Activated CD4-positive, CD25-positive, alpha-beta regulatory T cell (primary cell): ENCODE data around the gene HLA-DPA1.
"Not testable (repeated sequence)": the region's sequence is repeated elsewhere in the genome, so short reads cannot be mapped to it uniquely, and the experiment has no call there.

ENCODE experiments used
- DNase-seq, 4 experiments: peaks; one replicate each; lab custom pipeline; 2025; lab: John Stamatoyannopoulos, UW

The HLA-DPA1 gene

DNA sequence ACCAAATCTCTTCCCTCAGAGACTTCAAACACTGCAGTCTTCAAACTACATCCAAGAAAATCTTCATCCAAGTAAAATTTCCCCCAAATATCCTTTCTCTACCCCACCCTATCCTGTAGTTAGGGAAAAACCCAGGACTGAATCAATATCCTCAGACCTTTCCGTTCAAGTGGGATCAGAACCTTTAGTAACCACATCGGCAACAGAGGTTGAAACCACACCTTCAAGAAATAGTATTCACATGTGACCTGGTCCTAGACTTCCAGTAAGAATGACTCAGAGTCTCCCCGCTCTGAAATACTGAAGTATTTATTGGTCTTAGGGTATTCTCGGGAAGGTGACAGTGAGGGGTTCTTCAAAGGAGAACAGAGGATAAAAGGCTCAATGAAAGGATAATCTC is 8.7 kb downstream of the HLA-DPA1 start:
- DNase-seq, result no peak

DNA sequence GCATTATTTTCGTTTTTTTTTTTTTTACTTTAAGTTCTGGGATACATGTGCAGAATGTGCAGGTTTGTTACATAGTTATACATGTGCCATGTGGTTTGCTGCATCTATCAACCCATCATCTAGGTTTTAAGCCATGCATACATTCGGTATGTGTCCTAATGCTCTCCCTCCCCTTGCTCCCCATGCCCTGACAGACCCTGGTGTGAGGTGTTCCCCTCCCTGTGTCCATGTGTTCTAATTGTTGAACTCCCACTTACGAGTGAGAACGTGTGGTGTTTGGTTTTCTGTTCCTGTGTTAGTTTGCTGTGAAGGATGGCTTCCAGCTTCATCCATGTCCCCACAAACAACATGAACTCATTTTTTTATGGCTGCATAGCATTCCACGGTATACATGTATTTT is 10.0 kb downstream of the HLA-DPA1 start:
- not testable (repeated sequence) for DNase-seq

DNA sequence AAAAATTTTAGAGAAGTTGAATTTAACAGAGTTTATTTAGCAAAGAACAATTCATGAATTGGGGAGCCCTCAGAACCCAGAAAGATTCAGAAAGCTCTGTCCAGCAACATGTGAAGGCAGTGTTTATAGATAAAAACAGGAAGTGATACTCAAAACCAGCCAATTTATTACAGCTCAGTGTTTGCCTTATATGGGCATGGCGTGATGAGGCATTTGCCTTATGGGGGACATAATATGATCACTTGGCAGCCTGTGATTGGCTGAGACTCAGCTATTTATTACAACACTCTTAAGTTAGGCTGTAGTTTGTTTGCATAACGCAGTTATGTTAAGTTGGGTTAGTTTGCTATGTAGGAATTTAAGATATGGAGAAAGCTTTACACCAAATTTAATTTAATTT is 11.5 kb downstream of the HLA-DPA1 start:
- no peak for DNase-seq

DNA sequence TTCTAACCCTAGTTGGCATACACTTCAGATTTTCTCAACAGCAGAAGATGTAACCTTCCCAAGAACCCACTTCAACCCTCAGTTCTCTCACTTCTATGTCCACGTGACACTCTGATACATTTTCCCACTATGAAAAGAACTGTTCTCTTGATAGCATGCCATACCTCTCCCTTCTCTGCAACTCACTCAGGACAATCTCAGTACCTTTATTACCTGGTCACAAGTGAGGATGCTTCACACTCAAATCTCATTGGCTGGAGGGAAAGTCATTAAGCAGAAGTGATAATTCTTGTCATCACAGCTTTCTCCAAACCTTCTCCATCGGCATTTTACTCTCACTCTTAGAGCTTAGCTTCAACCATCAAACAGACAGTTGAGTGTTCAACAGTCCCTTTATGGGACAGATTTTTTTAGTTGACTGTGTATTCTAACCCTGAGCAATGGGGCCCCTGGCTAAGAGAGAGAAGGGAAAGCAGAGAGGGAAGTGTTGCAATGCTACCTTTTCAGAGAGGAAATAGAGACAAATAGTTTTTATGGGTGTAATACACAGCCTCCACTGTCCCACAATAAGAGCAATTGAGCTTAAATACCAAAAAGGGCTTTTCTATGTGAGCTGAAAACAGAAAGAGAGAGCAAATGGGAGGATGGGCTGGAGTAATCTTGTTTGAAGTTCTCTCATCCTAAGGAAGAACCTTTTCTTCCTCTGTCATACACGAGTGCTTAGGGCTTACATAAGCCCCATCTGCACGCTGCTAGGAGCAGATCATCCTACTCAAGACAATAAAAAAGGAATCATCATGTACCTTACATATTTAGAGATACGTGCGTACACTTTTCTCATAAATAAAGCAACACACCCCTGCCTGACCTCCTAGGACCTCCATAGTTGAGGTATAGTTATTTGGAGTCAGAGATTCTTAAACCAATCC is 16.0 kb downstream of the HLA-DPA1 start:
- no peak for DNase-seq

DNA sequence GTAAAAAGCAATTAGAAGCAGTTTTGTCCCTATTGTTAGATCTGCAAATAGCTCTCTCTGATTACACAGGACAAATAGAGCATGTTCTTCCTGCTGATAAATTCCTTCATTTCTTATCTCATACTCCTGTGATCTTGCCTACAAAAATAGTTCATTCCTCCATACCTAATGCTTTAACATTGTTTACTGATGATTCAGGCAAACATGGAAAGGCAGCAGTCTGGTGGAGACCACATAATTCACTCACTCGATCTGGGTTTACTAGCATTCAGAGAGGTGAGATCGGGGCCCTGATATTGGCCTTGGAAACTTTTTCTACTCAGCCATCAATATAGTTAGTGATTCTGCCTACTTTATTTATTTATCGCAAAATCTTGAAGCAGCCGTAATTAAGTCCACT is 20.2 kb downstream of the HLA-DPA1 start:
- DNase-seq, result no peak

DNA sequence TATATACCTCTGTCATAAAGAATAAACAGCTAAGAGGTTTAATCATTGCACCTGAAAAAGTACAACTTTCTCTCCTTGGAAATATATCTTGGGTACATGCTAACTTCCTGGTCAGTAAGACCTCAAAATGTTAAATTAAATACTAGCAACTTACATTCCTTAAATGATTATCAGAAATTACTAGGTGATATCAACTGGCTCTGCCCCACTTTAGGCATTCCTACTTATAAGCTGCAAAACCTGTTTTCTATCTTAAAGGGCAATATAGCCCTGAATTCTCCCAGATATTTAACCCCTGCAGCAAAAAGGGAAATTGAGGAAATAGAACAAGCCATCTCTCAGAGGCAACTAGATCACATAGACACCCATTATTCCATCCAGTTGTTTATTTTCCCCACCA is 20.8 kb downstream of the HLA-DPA1 start:
- DNase-seq, result no peak

DNA sequence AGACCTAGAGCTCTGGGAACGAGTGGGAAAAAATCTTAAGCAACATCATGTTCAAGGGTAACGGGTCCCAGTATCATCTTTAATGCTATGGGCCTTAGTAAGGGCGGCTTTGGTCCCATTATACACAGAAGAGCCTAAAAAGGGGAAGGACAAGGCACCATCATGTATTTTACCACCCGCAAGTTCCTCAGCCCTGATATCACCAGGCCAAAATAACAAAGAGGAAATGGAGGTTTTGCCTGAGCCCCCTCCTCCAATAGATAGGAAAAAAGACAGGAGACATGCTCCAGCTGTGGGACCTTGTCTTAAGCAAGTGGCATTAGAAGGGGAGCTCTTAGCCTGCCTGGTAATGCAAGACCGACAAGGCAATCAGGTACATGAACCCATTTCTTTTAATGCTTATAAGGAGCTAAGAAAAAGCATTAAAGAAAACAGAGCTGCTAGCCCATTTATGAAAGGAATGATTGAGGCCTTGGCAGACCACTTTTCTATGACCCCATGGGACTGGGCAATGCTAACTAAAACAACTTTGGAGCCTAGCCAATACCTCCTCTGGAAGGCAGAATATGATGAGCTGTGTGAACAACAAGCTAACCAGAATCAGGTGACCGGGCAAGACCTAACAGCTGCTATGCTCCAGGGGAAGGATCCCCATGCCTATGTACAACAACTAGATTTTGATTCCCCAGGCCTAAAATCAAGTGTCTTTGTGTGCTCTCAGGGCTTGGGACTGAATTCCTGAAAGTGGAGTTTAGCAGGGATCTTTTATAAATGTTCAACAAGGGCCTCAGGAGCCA is 23.2 kb downstream of the HLA-DPA1 start:
- DNase-seq, result no peak

DNA sequence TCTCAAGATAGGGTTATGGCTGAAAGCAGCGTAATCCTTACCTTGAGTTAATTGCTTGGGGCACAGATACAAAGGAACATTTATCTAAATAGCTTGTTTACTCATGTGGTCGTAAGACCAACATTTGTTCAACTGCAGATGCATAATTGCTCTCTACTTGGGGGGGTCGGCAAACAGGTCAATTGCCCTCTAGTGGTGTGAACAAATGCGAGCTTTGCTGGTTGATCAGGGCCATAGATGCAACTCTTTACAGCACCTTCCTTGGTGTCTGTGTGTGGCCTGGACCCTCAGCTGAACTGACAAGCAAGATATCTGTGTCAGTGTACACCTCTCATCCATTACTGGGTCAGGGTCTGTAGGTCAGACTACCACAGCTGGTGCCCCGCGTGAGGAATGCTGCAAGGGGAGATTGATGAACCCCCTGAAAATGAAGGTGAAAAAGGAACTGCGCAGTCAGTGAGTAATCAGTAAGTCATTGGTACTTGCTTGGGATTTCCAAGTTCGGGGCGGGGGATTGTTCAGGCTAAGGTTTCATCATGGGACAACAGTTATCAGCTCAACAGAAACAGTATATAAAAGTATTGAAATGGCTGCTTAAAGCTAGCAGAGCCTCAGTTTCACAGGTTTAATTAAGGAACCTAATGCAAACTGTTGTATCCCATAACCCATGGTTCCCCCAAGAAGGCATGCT is 24.0 kb downstream of the HLA-DPA1 start:
- DNase-seq, result no peak

DNA sequence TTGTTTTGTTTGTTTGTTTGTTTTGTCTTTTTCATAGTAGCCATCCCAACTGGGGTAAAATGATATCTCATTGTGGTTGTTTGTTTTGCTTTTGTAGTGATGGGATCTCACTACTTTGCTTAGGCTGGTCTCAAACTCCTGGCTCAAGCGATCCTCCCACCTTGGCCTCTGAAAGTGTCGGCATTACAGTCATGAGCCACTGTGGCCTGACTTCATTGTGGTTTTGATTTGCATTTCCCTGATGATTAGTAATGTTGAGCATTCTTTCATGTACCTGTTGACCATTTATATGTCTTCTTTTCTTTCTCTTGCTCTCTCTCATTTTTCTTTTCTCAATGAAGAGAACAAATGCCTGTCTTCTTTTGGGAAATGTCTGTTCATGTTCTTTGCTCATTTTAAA is 33.3 kb downstream of the HLA-DPA1 start:
- DNase-seq, result no peak

DNA sequence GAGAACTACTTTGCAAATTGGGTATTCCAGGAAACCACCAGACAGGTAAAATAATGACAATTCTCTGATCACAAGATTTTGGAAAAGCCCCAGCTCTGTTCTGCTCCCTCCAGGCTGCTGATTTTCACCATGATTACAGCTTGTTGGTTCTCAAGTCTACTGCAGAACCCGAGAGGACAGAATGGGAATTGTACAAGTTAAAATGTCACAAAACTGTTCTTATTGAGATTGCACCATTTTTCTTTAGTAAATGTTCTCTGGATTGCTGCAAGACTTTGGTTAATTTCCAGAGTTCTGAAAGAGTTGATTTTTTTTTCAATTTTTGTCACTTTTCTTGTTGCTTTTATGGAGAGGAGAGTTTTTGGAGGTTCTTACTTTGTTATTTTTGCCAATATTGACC is 36.9 kb downstream of the HLA-DPA1 start:
- DNase-seq, result no peak

DNA sequence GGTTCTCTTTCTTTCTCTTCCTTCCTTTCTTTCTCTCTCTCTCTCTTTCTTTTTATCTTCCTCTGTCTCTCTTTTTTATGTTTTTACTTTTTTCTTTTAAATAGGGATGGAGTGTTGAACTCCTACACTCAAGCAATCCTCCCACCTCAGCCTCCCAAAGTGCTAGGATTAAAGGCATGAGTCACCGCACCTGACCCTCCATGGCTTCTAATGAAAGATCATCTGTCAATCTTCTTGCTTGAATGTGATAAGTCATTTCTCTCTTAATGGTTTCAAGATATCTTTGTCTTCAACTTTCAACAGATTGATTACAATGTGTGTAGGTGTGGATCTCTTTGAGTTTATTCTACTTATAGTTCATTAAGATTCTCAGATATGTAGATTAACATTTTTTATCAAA is 38.9 kb downstream of the HLA-DPA1 start:
- no peak for DNase-seq

DNA sequence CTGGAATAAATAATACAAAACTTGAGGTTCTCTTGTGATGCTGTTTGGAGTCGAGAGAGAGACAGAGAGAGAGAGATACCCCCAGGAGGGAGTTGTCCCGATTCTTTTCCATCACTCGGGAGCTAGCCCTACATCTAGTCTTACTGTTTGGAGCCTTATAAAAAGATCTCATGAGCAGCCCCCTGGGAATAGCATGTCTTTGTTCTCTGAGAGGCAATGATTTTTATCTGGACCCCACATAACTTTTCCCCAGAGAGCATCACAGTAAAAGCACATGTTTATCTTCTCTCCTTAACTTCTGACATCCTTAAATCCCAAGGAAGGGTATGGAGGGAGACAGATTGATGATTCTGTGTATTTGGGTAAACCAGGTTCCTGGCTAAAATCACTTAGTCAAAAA is 43.2 kb downstream of the HLA-DPA1 start:
- no peak for DNase-seq

DNA sequence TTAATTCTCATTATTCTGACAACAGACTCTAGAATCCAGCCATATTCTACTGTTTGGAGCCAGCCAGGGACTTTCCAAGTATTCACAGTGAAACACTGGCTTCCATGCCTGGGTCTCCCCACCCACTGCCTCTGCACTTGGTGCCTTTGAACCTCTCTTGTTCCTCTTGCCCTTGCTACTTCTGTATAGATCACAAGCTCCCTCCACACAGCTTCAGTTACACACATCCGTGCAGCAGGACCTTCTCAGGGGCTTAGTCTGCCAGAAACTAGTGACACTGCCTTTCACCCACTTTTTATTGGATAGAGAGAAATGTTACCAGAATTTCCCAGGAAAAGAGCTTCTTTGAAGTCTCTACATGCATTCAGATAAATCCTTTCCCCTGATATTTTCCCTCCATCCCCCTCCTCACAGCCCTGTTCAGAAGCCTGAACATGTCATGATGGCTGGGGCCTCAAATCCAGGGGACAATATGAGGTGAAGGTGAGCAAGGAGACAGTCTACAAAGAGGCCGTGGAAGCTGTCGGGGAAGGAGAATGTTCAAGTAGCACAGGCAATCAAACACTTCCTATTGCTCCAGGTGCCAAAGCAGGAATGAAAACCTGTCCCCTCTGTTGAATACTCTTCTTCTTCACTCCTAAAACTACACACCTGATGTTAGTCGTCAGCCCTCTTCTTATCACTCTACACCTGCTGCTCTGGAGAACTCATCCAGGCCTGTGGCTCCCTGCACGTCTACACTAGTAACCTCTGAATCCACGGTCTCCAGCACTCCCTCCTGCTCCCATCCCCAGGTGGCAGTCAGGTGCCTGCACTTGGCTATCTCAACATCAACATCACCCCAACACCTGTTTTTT is 43.9 kb downstream of the HLA-DPA1 start:
- no peak for DNase-seq

DNA sequence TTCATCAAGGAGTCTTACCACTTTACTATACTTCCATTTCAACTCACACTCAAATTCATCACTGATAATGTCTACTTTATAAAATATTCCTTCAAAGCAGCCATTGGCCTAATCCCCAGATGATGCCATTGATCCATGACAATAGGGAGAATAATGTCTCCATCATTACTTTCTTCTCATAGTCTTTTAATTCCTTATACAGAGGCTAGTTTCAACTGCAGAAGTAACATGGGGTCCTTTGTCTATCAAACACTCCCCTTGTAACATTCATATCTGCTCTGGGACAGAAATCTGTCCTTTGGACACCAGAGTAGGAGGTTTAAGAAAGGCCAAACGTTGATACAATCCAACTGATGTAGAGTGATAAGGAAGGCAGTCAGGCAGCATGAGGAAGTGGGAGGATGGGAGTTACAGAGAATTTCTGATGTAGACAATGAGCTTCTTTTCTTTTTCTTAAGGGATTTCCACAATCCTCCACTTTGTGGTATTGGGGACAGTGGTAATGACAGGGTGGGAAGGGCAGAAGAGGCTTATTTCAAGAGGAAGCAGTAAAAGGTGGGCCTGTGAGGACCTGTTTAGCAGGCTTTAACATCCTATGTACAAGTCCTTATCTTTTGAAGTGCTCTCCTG is 45.1 kb downstream of the HLA-DPA1 start:
- DNase-seq, result no peak

DNA sequence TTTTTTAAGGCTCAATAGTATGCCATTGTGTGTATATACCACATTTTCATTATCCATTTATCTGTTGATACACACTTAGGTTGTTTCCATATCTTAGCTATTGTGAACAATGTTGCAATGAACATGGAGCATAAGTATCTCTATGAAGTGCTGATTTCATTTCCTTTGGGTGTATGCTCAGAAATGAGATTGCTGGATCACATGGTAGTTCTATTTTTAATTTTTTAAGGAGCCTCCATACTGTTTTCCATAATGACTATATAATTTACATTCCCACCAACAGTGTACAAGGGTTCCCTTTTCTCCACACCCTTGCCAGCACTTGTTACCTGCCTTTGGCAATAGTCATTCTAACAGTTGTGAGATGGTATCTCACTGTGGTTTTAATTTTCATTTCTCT is 48.9 kb downstream of the HLA-DPA1 start:
- no peak for DNase-seq

DNA sequence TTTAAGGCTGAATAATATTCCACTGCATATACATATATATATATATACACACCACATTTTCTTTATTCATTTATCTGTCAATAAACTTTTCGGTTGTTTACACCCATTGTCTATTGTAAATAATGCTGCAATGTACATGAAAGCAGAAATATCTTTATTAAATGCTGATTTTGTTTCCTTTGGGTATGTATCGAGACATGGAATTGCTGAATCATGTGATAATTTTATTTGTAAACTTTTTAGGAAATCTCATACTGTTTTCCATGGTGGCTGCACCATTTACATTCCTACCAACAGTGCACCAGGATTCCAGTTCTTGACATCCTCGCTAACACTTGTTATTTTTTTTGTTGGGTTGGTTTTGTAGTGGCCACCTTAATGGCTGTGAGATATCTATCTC is 49.9 kb downstream of the HLA-DPA1 start:
- DNase-seq, result no peak

DNA sequence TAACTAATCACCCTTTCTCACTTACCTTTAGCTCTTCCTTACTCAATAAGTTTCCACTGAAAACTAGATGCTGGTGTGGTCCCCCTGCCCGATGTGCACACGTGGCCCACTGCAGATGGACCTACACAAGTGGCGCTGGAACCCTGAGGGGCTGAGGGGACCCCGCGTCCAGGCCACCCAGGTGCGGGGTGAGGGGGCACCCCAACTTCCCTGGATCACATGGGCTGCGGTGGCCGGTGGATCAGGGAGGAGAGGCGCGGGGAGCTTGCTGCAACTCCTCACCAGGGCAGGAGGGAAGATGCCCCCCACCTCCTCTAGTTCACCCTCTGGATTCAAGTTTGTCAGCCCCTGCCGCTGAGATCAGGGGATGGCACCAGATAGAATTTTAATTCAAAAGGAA is 51.5 kb downstream of the HLA-DPA1 start:
- DNase-seq, result no peak

DNA sequence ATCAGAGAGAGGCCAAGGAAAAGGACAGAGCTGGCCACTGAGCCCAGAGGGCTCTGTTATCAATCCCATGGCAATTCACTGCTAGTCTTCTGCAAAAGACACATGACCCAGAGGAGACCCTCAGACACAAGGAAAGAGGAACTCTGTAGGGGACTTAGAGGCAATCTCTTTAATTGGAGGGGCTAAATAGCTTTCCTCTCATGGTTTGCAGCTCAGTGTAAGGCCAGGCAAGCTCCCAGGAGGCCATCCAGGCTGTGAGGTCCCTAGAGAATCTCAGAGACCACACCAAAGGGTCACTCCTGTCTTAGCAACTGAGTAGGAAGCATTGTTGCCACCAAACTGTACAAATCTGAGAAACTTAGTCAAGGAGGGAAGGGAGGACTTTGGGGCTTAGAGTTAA is 54.1 kb downstream of the HLA-DPA1 start:
- DNase-seq, result no peak

DNA sequence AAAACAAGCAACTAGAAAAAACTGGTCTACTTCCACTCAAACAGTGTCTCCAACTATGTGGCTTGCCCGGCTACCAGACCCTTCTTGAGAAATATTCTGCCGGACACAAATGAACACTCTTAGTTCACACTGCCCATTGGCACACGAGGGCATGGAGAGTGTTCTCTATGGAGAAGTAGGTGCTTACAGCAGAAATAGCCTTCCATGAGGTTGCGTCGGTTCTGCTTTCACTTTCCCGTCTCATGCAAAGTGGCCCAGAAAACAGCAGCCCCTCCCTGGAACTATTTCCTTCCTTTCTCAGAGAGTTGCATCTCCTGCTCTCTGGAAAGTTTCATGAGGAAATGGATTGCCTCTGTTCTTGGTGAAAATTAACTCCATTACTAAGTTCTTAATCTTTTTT is 54.5 kb downstream of the HLA-DPA1 start:
- DNase-seq, result no peak

DNA sequence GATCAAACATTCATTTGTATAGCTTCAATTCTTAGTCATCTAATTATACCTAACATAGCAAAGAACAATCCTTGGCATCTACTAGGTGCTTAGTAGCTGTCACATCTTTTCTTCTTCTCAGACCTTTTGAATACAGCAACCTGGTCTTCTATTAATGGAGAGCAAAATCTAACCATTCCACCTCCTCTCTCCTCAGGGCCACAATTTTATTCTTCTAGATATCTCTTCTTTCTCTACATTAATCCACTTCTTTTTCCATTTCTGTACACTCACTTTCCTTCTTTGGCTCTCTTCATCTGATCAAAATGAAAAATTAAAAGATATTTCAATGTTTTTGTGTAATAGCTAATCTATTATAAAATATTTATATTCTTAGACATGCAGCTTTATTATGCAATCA is 55.0 kb downstream of the HLA-DPA1 start:
- no peak for DNase-seq

DNA sequence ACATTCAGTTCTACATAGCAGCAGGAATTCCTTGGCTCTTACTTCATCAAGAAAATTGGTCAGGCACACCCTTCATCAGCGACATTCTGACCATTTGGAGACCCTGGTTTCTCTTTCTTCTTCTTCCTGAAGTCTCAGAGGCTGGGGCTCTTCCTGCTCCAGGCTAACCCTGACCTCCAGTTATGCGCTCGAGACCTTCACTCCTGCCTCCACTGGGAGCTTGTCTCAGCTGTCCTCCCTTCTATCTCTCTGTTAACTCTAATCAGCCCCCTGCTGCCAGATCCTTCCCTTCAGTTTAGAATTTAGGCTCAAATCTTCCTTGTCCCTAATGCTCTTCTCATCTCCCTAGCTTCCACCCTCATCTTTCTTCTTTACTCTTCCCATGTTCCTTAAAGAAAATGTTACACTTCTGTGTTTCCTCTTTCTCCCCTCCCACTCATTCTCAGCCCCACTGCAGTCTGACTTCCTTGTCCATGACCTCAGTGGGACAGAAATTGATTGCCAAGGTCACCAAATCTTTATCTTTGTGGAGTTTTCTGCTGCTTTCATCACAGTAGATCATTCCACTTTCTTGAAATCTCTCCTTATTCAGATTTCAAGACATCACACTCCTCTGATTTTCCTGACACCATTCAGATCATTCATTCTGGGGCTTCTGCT is 55.6 kb downstream of the HLA-DPA1 start:
- no peak for DNase-seq
